HepG2 (cell line): ENCODE measurements around the gene FUT1. TPM values are rescaled to one million over a fixed set of nuclear protein-coding genes. Genes with fewer than 3 reads are reported as not detected.

Source experiments
- ATF7-NPFF ChIP-seq: sonication (generic); formaldehyde crosslinking; IDR thresholded peaks from 2 replicates; pipeline ENCODE4 v1.8.1; 2023; ENCODE audit warnings: mild to moderate bottlenecking, low read depth, missing genetic modification reagents, moderate library complexity
- HOXA3 ChIP-seq: sonication (generic); formaldehyde crosslinking; IDR thresholded peaks from 2 replicates; pipeline ENCODE4 v1.5.0; 2020; ENCODE audit warnings: missing genetic modification reagents
- KLF16 ChIP-seq, 2 experiments: sonication (generic) in 1 of 2; formaldehyde crosslinking in 1 of 2; IDR thresholded peaks; 2 replicates each; pipeline versions ENCODE4 v1.6.1 to v1.8.0; 2016 to 2023; ENCODE audit warnings: missing genetic modification reagents in 2 of 2, missing compliant biosample characterization in 1 of 2
- LCORL ChIP-seq, 2 experiments: fragments of 450-650 bp in 1 of 2; sonication (generic) in 1 of 2; formaldehyde crosslinking in 1 of 2; IDR thresholded peaks; 2 replicates each; pipeline versions ENCODE4 v1.5.0 to v1.6.1; 2017 to 2020; ENCODE audit warnings: antibody characterized with exemption in 1 of 2, missing genetic modification reagents in 1 of 2
- MAF1 ChIP-seq: sonication (generic); formaldehyde crosslinking; IDR thresholded peaks from 2 replicates; pipeline ENCODE4 v1.5.0; 2020; ENCODE audit warnings: missing genetic modification reagents, borderline replicate concordance
- MAFK ChIP-seq, 2 experiments: IDR thresholded peaks in 1 of 2; conservative IDR thresholded peaks in 1 of 2; 2 replicates each; pipeline ENCODE4 v1.6.1; 2011; ENCODE audit warnings: improper control_type of control experiment in 2 of 2, low read length in 2 of 2
- NR1H2 ChIP-seq: sonication (generic); formaldehyde crosslinking; IDR thresholded peaks from 2 replicates; pipeline ENCODE4 v1.8.1; 2022; ENCODE audit warnings: low read depth, missing genetic modification reagents, borderline replicate concordance
- NR2F6 ChIP-seq, 2 experiments: IDR thresholded peaks; 2 replicates each; pipeline ENCODE4 v1.6.1; 2016; ENCODE audit warnings: antibody characterized with exemption in 1 of 2, mild to moderate bottlenecking in 1 of 2
- PHF21A ChIP-seq: sonication (generic); formaldehyde crosslinking; IDR thresholded peaks from 2 replicates; pipeline ENCODE4 v1.5.0; 2020; ENCODE audit warnings: mild to moderate bottlenecking, missing genetic modification reagents
- PITX1 ChIP-seq: sonication (generic); formaldehyde crosslinking; IDR thresholded peaks from 2 replicates; pipeline ENCODE4 v1.5.1; 2020; ENCODE audit warnings: mild to moderate bottlenecking, missing genetic modification reagents
- PLRG1 ChIP-seq: fragments of 450-650 bp; conservative IDR thresholded peaks from 2 replicates; pipeline ENCODE4 v1.6.1; 2016
- RCOR2 ChIP-seq: IDR thresholded peaks from 2 replicates; pipeline ENCODE4 v1.6.1; 2016; ENCODE audit warnings: missing biosample characterization, missing genetic modification reagents
- REPIN1 ChIP-seq: sonication (generic); formaldehyde crosslinking; IDR thresholded peaks from 2 replicates; pipeline ENCODE4 v1.8.0; 2022; ENCODE audit warnings: missing genetic modification reagents, low read depth, mild to moderate bottlenecking, borderline replicate concordance
- SAP130 ChIP-seq: IDR thresholded peaks from 2 replicates; pipeline ENCODE4 v1.6.1; 2016; ENCODE audit warnings: low read depth
- ZBTB21 ChIP-seq: sonication (generic); formaldehyde crosslinking; IDR thresholded peaks from 2 replicates; pipeline ENCODE4 v1.4.0; 2020; ENCODE audit warnings: missing genetic modification reagents
- ZNF205 ChIP-seq: IDR thresholded peaks from 2 replicates; pipeline ENCODE4 v1.6.1; 2018; ENCODE audit warnings: missing biosample characterization, missing genetic modification reagents
- ZNF282 ChIP-seq: fragments of 450-650 bp; IDR thresholded peaks from 2 replicates; pipeline ENCODE4 v1.6.1; 2018; ENCODE audit not compliant: partially characterized antibody
- ZNF788 ChIP-seq: sonication (generic); formaldehyde crosslinking; IDR thresholded peaks from 2 replicates; pipeline ENCODE4 v1.5.0; 2020; ENCODE audit warnings: mild to moderate bottlenecking, missing genetic modification reagents, borderline replicate concordance
- polyA plus RNA-seq, 8 experiments: library from polyadenylated mRNA; depleted of rRNA in 3 of 8; stranded (reverse) in 7 of 8; unstranded in 1 of 8; fragments of >200 nt; fragmentation: Illumina TruSeq in 4 of 8; extraction: Trizol in 4 of 8; gene quantifications; 2 replicates each; pipeline versions ENCODE4 v1.2.1 to v1.2.3, GENCODE V29; 2011 to 2016; ENCODE audit warnings: low read depth in 4 of 8, missing spikeins in 1 of 8, mixed read lengths in 1 of 8; ENCODE audit not compliant: insufficient read depth in 1 of 8
- total RNA-seq, 5 experiments: library from RNA; depleted of rRNA; stranded (reverse); fragments of >200 nt; fragmentation: Illumina TruSeq; extraction: Trizol; gene quantifications; 2 replicates each; pipeline ENCODE4 v1.2.3, GENCODE V29; 2016; ENCODE audit warnings: low read depth in 1 of 5
- TF ChIP-seq, protein P1 (sequence below): IDR thresholded peaks from 2 replicates; pipeline ENCODE4 v1.6.1; 2012; ENCODE audit warnings: inconsistent platforms
- TF ChIP-seq, protein P2 (sequence below): sonication (generic); formaldehyde crosslinking; IDR thresholded peaks from 2 replicates; pipeline ENCODE4 v1.5.0; 2020; ENCODE audit warnings: mild to moderate bottlenecking, missing genetic modification reagents
- TF ChIP-seq, protein P3 (sequence below): sonication (generic); formaldehyde crosslinking; IDR thresholded peaks from 2 replicates; pipeline ENCODE4 v1.5.0; 2020; ENCODE audit warnings: mild to moderate bottlenecking, missing genetic modification reagents, moderate library complexity
- TF ChIP-seq, protein P4 (sequence below): IDR thresholded peaks from 2 replicates; pipeline ENCODE4 v1.6.1; 2016; ENCODE audit warnings: mild to moderate bottlenecking
- TF ChIP-seq, protein P5 (sequence below): sonication (generic); formaldehyde crosslinking; IDR thresholded peaks from 2 replicates; pipeline ENCODE4 v1.4.0; 2020; ENCODE audit warnings: missing genetic modification reagents

The FUT1 gene
- total and polyA plus RNA-seq, 2 of the 13 experiments (the other 11 are each of a cell fraction or from before 2014, with no cell fraction given): 0.07 to 1.1 TPM

DNA sequence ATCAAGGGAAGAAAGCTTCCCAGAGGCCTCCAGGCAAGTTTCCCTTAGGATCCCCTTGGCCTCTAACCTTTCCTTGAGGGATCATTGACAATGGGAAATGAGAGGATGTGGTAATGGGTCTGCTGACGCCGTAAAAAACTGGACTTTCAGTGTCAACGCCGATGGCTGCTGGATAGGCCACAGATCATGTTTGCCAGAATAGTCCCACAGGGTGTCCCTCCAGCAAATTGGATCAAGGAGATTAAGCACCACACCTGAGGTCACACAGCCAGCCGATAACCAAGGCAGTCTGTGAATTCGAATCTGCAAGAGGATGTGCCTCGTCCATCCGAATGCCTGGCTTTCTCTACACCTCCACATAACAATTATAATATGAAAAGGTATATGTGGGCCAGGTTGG is 40.8 kb upstream of the FUT1 start (continued):
- no peak for TF ChIP-seq KLF16 (CRISPR knock-in tag; IDR thresholded peaks at IDR 0.05)
- TF ChIP-seq PITX1: peak; percentile 81
- TF ChIP-seq, protein P1, sequence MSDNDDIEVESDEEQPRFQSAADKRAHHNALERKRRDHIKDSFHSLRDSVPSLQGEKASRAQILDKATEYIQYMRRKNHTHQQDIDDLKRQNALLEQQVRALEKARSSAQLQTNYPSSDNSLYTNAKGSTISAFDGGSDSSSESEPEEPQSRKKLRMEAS: peak; percentile 31; the same call in 1 of the 2 replicates
- TF ChIP-seq, protein P2, sequence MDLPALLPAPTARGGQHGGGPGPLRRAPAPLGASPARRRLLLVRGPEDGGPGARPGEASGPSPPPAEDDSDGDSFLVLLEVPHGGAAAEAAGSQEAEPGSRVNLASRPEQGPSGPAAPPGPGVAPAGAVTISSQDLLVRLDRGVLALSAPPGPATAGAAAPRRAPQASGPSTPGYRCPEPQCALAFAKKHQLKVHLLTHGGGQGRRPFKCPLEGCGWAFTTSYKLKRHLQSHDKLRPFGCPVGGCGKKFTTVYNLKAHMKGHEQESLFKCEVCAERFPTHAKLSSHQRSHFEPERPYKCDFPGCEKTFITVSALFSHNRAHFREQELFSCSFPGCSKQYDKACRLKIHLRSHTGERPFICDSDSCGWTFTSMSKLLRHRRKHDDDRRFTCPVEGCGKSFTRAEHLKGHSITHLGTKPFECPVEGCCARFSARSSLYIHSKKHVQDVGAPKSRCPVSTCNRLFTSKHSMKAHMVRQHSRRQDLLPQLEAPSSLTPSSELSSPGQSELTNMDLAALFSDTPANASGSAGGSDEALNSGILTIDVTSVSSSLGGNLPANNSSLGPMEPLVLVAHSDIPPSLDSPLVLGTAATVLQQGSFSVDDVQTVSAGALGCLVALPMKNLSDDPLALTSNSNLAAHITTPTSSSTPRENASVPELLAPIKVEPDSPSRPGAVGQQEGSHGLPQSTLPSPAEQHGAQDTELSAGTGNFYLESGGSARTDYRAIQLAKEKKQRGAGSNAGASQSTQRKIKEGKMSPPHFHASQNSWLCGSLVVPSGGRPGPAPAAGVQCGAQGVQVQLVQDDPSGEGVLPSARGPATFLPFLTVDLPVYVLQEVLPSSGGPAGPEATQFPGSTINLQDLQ (CRISPR knock-in tag): no peak
- peak; percentile 42; the same call in 1 of the 2 replicates for TF ChIP-seq ZBTB21
- TF ChIP-seq HOXA3 (CRISPR knock-in tag): 0 out of 2 replicates have a peak, but pooled peaks have one; percentile 15
- peak; percentile 42; the same call in 1 of the 2 replicates for TF ChIP-seq ZNF788
- no peak for TF ChIP-seq NR1H2 (CRISPR knock-in tag)
- TF ChIP-seq ZNF205 (CRISPR knock-in tag): no peak
- TF ChIP-seq ATF7-NPFF (CRISPR knock-in tag): no peak
- TF ChIP-seq PLRG1: no peak
- TF ChIP-seq, protein P3, sequence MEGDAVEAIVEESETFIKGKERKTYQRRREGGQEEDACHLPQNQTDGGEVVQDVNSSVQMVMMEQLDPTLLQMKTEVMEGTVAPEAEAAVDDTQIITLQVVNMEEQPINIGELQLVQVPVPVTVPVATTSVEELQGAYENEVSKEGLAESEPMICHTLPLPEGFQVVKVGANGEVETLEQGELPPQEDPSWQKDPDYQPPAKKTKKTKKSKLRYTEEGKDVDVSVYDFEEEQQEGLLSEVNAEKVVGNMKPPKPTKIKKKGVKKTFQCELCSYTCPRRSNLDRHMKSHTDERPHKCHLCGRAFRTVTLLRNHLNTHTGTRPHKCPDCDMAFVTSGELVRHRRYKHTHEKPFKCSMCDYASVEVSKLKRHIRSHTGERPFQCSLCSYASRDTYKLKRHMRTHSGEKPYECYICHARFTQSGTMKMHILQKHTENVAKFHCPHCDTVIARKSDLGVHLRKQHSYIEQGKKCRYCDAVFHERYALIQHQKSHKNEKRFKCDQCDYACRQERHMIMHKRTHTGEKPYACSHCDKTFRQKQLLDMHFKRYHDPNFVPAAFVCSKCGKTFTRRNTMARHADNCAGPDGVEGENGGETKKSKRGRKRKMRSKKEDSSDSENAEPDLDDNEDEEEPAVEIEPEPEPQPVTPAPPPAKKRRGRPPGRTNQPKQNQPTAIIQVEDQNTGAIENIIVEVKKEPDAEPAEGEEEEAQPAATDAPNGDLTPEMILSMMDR (CRISPR knock-in tag): peak; percentile 15; the same call in 1 of the 2 replicates
- no peak for TF ChIP-seq RCOR2 (CRISPR knock-in tag)
- 0 out of 4 replicates have a peak, but pooled peaks of 1 of the 2 experiments have one; percentile 18 for TF ChIP-seq MAFK (conservative IDR thresholded peaks at IDR 0.05 in 1 of 2, IDR thresholded peaks at IDR 0.05 in 1 of 2; ENCODE audit: low read length in 2 of 2)
- no peak for TF ChIP-seq MAF1 (CRISPR knock-in tag)
- TF ChIP-seq REPIN1 (CRISPR knock-in tag): no peak
- 0 out of 2 replicates have a peak, but pooled peaks have one; percentile 22 for TF ChIP-seq NR2F6 (IDR thresholded peaks at IDR 0.05)
- peak; percentile 38; the same call in 1 of the 2 replicates for TF ChIP-seq NR2F6 (CRISPR knock-in tag; IDR thresholded peaks at IDR 0.05)
- TF ChIP-seq, protein P4, sequence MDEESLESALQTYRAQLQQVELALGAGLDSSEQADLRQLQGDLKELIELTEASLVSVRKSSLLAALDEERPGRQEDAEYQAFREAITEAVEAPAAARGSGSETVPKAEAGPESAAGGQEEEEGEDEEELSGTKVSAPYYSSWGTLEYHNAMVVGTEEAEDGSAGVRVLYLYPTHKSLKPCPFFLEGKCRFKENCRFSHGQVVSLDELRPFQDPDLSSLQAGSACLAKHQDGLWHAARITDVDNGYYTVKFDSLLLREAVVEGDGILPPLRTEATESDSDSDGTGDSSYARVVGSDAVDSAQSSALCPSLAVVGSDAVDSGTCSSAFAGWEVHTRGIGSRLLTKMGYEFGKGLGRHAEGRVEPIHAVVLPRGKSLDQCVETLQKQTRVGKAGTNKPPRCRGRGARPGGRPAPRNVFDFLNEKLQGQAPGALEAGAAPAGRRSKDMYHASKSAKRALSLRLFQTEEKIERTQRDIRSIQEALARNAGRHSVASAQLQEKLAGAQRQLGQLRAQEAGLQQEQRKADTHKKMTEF (CRISPR knock-in tag): peak; percentile 26; the same call in 1 of the 2 replicates
- peak; percentile 20; the same call in 1 of the 2 replicates for TF ChIP-seq SAP130 (CRISPR knock-in tag)
- no peak for TF ChIP-seq ZNF282
- TF ChIP-seq, protein P5, sequence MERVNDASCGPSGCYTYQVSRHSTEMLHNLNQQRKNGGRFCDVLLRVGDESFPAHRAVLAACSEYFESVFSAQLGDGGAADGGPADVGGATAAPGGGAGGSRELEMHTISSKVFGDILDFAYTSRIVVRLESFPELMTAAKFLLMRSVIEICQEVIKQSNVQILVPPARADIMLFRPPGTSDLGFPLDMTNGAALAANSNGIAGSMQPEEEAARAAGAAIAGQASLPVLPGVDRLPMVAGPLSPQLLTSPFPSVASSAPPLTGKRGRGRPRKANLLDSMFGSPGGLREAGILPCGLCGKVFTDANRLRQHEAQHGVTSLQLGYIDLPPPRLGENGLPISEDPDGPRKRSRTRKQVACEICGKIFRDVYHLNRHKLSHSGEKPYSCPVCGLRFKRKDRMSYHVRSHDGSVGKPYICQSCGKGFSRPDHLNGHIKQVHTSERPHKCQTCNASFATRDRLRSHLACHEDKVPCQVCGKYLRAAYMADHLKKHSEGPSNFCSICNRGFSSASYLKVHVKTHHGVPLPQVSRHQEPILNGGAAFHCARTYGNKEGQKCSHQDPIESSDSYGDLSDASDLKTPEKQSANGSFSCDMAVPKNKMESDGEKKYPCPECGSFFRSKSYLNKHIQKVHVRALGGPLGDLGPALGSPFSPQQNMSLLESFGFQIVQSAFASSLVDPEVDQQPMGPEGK: 0 out of 2 replicates have a peak, but pooled peaks have one; percentile 10
- 0 out of 2 replicates have a peak, but pooled peaks have one; percentile 35 for TF ChIP-seq PHF21A (CRISPR knock-in tag)
- no peak for TF ChIP-seq LCORL (IDR thresholded peaks at IDR 0.05)
- TF ChIP-seq LCORL (CRISPR knock-in tag; IDR thresholded peaks at IDR 0.05): peak; percentile 47; the same call in 1 of the 2 replicates
